ENCODE measurements around the gene KCTD19.

KCTD19 gene

GRCh38 chr16:67241008-67241900 lies 85.3 kb downstream of the KCTD19 start:
- no peak for DNase-seq

- DNase-seq: no peak
Measured at GRCh38 chr16:67240506-67240905, 86.0 kb downstream of the KCTD19 start.

All from activated CD4-positive, alpha-beta T cell treated with anti-CD3 and anti-CD28 coated beads for 4 hours (primary cell).